ENCODE results near the gene INPP5D. TPM values are rescaled to one million over a fixed set of nuclear protein-coding genes. Genes with fewer than 3 reads are reported as not detected.

Gene INPP5D
- total and polyA plus RNA-seq, 2 donors (not counting 3 experiments of a cell fraction or from before 2014, with no cell fraction given) = 13.9 to 46.6 TPM

- ChIA-PET POLR2A (no interaction called here), CTCF (interaction anchor here (0.6 to 1.1 kb wide), 3 partner anchors 42 to 140 kb away, joined by 3 to 4 read pairs (median 3); no protein-coding TSS in a partner anchor)
- Histone ChIP-seq H3K4me3 (replicated peaks in 1 of 3; ENCODE audit: insufficient read depth in 1 of 3, low read depth in 1 of 3, low read length in 3 of 3) (no peak overlapping the region), H4K20me1 (replicated peaks; ENCODE audit: control insufficient read depth, extremely low read depth, insufficient read depth, low read length) (no peaks in the 10 kb centered on the region), H3K36me3 (ENCODE audit: control insufficient read depth in 2 of 2, extremely low read depth in 1 of 2, insufficient read depth in 2 of 2, low read length in 2 of 2) (peaks cover 0 to 4% of the 10 kb centered on the region in 2 experiments), H3K9me1 (replicated peaks; ENCODE audit: control insufficient read depth, extremely low read depth, insufficient read depth, low read length) (no peaks in the 10 kb centered on the region), H3K4me2 (ENCODE audit: insufficient read depth, low read length) (no peak overlapping the region), H3K9me3 (replicated peaks; ENCODE audit: control insufficient read depth, insufficient read depth, low read length) (no peaks in the 10 kb centered on the region), H3K9ac (replicated peaks; ENCODE audit: extremely low read depth, insufficient read depth, low read length) (no peak overlapping the region), H3K4me1 (ENCODE audit: control insufficient read depth, extremely low read depth, insufficient read depth, low read length) (peaks cover 18% of the 10 kb centered on the region), H2AFZ (ENCODE audit: low read depth, low read length) (no peak overlapping the region), H3K27ac (ENCODE audit: insufficient read depth, low read depth, low read length) (no peak overlapping the region), H3K79me2 (ENCODE audit: control insufficient read depth, insufficient read depth, low read length) (peaks cover 11% of the 10 kb centered on the region), H3K27me3 (ENCODE audit: control insufficient read depth in 2 of 2, insufficient read depth in 2 of 2, low read length in 2 of 2) (no peaks in the 10 kb centered on the region)
- dilution Hi-C loops (cut with MboI; ENCODE audit: extremely low pct_ligation_motif_present, low sequenced_read_pairs) = no loop called here
- no TSS peak for BruUV-seq (replicated peaks)
- no peak for DNase-seq (ENCODE audit: low read depth, low spot score)
- no peak for FAIRE-seq
- no peak for TF ChIP-seq CTCF (IDR thresholded peaks at IDR 0.05; ENCODE audit: extremely low read depth in 1 of 2, insufficient read depth in 1 of 2, low read depth in 1 of 2, low read length in 2 of 2)
- no peak for TF ChIP-seq FOS (IDR thresholded peaks at IDR 0.05; ENCODE audit: borderline replicate concordance, insufficient read depth, low read length)
- TF ChIP-seq MYC (IDR thresholded peaks at IDR 0.05; ENCODE audit: low read depth, low read length) = no peak
- TF ChIP-seq POLR2A (IDR thresholded peaks at IDR 0.05; ENCODE audit: low read depth, low read length) = no peak
- TF ChIP-seq MAX (IDR thresholded peaks at IDR 0.05; ENCODE audit: insufficient read depth, insufficient read length) = no peak
- TF ChIP-seq GATA2 (IDR thresholded peaks at IDR 0.05; ENCODE audit: insufficient read depth, insufficient read length, low read depth, low read length) = no peak
- no peak for TF ChIP-seq JUN (IDR thresholded peaks at IDR 0.05; ENCODE audit: borderline replicate concordance, insufficient read depth, insufficient read length, low read depth)
- TF ChIP-seq POLR2AphosphoS5 (IDR thresholded peaks at IDR 0.05; ENCODE audit: insufficient read depth, low read depth, low read length) = no peak
- TF ChIP-seq EZH2 (IDR thresholded peaks at IDR 0.05; ENCODE audit: borderline replicate concordance, low read depth, low read length, severe bottlenecking) = no peak
- intact Hi-C loops (cut with micrococcal nuclease) = no loop called here
Observed at GRCh38 chr2:233074106-233074505, 14.0 kb downstream of the INPP5D start.

All from endothelial cell of umbilical vein (primary cell).